H1 (cell line): ENCODE data around the gene ISG20L2. TPM values are rescaled to one million over a fixed set of nuclear protein-coding genes. Genes with fewer than 3 reads are reported as not detected.
A peak's percentile ranks its signal among the peaks of the same experiment; 100 is the strongest.

Source experiments
- CTCF ChIA-PET: fragments of 300-600 bp; sonication (Branson Sonifier 250); formaldehyde crosslinking; loops from one replicate; lab custom pipeline; 2021; ENCODE audit not compliant: partially characterized antibody; lab: Charles Lee
- POLR2A ChIA-PET: fragments of 300-600 bp; sonication (Branson Sonifier 250); formaldehyde crosslinking; loops from one replicate; lab custom pipeline; 2021; ENCODE audit warnings: inconsistent platforms; ENCODE audit not compliant: partially characterized antibody; lab: Charles Lee
- DNase-seq, 2 experiments: peaks; one replicate each; pipeline versions ENCODE4 v3.0.0 to v3.0.0-alpha.2; 2010 to 2022; ENCODE audit warnings: low spot score in 2 of 2, low read depth in 1 of 2, mixed read lengths in 1 of 2
- FAIRE-seq: peaks from 2 replicates; lab custom pipeline; 2011; peaks lifted over from hg19 to GRCh38; lab: Jason Lieb, UNC
- H2AFZ ChIP-seq: 2 replicates; pipeline ENCODE4 v1.8.1; 2012; ENCODE audit warnings: low read length, inconsistent platforms
- H2AK5ac ChIP-seq: 2 replicates; pipeline ENCODE4 v1.6.1; 2013; ENCODE audit warnings: low read depth, low read length
- H2BK120ac ChIP-seq: replicated peaks from 2 replicates; pipeline ENCODE3; 2013; ENCODE audit warnings: low read depth, low read length, inconsistent platforms
- H2BK12ac ChIP-seq: 2 replicates; pipeline ENCODE4 v1.6.1; 2013; ENCODE audit warnings: low read depth, low read length
- H2BK15ac ChIP-seq: 2 replicates; pipeline ENCODE4 v1.6.1; 2013; ENCODE audit warnings: low read length
- H2BK20ac ChIP-seq: 2 replicates; pipeline ENCODE4 v1.6.1; 2013; ENCODE audit warnings: low read length
- H2BK5ac ChIP-seq: 2 replicates; pipeline ENCODE4 v1.6.1; 2013; ENCODE audit warnings: low read depth, low read length
- H3K14ac ChIP-seq: 2 replicates; pipeline ENCODE4 v1.6.1; 2013; ENCODE audit warnings: inconsistent platforms; ENCODE audit not compliant: insufficient read length
- H3K18ac ChIP-seq: 2 replicates; pipeline ENCODE4 v1.6.1; 2013; ENCODE audit warnings: low read length; ENCODE audit errors: extremely low read depth
- H3K23ac ChIP-seq: 2 replicates; pipeline ENCODE4 v1.6.1; 2013; ENCODE audit warnings: inconsistent platforms; ENCODE audit not compliant: insufficient read length
- H3K23me2 ChIP-seq: 2 replicates; pipeline ENCODE4 v1.6.1; 2013; ENCODE audit warnings: low read depth, low read length
- H3K27ac ChIP-seq: 2 replicates; pipeline ENCODE4 v1.6.1; 2011; ENCODE audit warnings: low read depth, low read length, inconsistent platforms
- H3K27me3 ChIP-seq, 4 experiments: replicated peaks in 1 of 4; 1 replicate in 1 of 4; 2 replicates in 3 of 4; pipeline versions ENCODE4 v1.6.1 to v1.8.1; 2011 to 2013; ENCODE audit warnings: low read length in 3 of 4, mild to moderate bottlenecking in 3 of 4, inconsistent platforms in 2 of 4, mixed read lengths in 2 of 4, moderate library complexity in 1 of 4; ENCODE audit not compliant: control insufficient read depth in 3 of 4, insufficient read depth in 3 of 4; ENCODE audit errors: extremely low read depth in 1 of 4
- H3K36me3 ChIP-seq, 4 experiments: 2 replicates each; pipeline versions ENCODE4 v1.6.1 to v1.8.1; 2011 to 2013; ENCODE audit warnings: mild to moderate bottlenecking in 4 of 4, low read length in 3 of 4, moderate library complexity in 2 of 4, control low read depth in 1 of 4, inconsistent platforms in 1 of 4; ENCODE audit not compliant: insufficient read depth in 4 of 4, control insufficient read depth in 2 of 4
- H3K4ac ChIP-seq: replicated peaks from 2 replicates; pipeline ENCODE3; 2013; ENCODE audit warnings: low read length, low read depth, mixed read lengths, inconsistent platforms; ENCODE audit not compliant: insufficient read length
- H3K4me1 ChIP-seq, 4 experiments: replicated peaks in 1 of 4; 1 replicate in 1 of 4; 2 replicates in 3 of 4; pipeline versions ENCODE4 v1.6.1 to v1.8.1; 2011 to 2013; ENCODE audit warnings: low read length in 3 of 4, inconsistent platforms in 2 of 4, mixed read lengths in 1 of 4; ENCODE audit not compliant: insufficient read depth in 4 of 4, control insufficient read depth in 3 of 4
- H3K4me2 ChIP-seq, 2 experiments: 2 replicates each; pipeline versions ENCODE4 v1.6.1 to v1.8.1; 2011 to 2013; ENCODE audit warnings: low read depth in 2 of 2, low read length in 2 of 2, control low read depth in 1 of 2, inconsistent platforms in 1 of 2, mild to moderate bottlenecking in 1 of 2; ENCODE audit not compliant: insufficient read depth in 1 of 2
- H3K4me3 ChIP-seq, 4 experiments: fragments of 200-600, 300-600 bp in 1 of 4; sonication (generic), shearing (Covaris generic), sonication (Bioruptor Twin) in 1 of 4; 2 replicates each; pipeline versions ENCODE4 v1.5.1 to v1.8.1; 2011 to 2016; ENCODE audit warnings: low read length in 4 of 4, low read depth in 3 of 4, control low read depth in 2 of 4, inconsistent platforms in 2 of 4, mild to moderate bottlenecking in 2 of 4, mixed read lengths in 1 of 4, moderate library complexity in 1 of 4; ENCODE audit not compliant: insufficient read depth in 2 of 4; ENCODE audit errors: extremely low read depth in 1 of 4
- H3K56ac ChIP-seq: replicated peaks from 2 replicates; pipeline ENCODE3; 2013; ENCODE audit warnings: low read depth, mild to moderate bottlenecking, mixed read lengths, low read length, inconsistent platforms; ENCODE audit not compliant: insufficient read length
- H3K79me1 ChIP-seq: 2 replicates; pipeline ENCODE4 v1.6.1; 2013; ENCODE audit warnings: low read depth, low read length, control low read depth
- H3K79me2 ChIP-seq, 2 experiments: 2 replicates each; pipeline versions ENCODE4 v1.6.1 to v1.8.1; 2012 to 2013; ENCODE audit warnings: low read length in 2 of 2, mild to moderate bottlenecking in 2 of 2, inconsistent platforms in 1 of 2; ENCODE audit not compliant: insufficient read depth in 2 of 2, control insufficient read depth in 1 of 2
- H3K9ac ChIP-seq, 4 experiments: replicated peaks in 1 of 4; 1 replicate in 1 of 4; 2 replicates in 3 of 4; pipeline versions ENCODE4 v1.6.1 to v1.8.1; 2011 to 2013; ENCODE audit warnings: low read depth in 3 of 4, low read length in 3 of 4, control low read depth in 2 of 4, mild to moderate bottlenecking in 2 of 4, moderate library complexity in 2 of 4, inconsistent platforms in 1 of 4; ENCODE audit errors: extremely low read depth in 1 of 4
- H3K9me3 ChIP-seq, 2 experiments: 2 replicates each; pipeline versions ENCODE4 v1.6.1 to v1.8.1; 2012 to 2013; ENCODE audit warnings: mild to moderate bottlenecking in 2 of 2, moderate library complexity in 2 of 2, control low read depth in 1 of 2, inconsistent platforms in 1 of 2, low read depth in 1 of 2, low read length in 1 of 2, mixed read lengths in 1 of 2; ENCODE audit not compliant: insufficient read depth in 2 of 2
- H4K20me1 ChIP-seq, 2 experiments: replicated peaks in 1 of 2; 2 replicates each; pipeline versions ENCODE3 to v1.8.1; 2011 to 2013; ENCODE audit warnings: inconsistent platforms in 2 of 2, low read length in 2 of 2, mild to moderate bottlenecking in 1 of 2; ENCODE audit not compliant: insufficient read depth in 2 of 2, control insufficient read depth in 1 of 2
- H4K5ac ChIP-seq: 2 replicates; pipeline ENCODE4 v1.6.1; 2013; ENCODE audit warnings: low read length, low read depth, mixed read lengths, inconsistent platforms; ENCODE audit not compliant: insufficient read length
- H4K8ac ChIP-seq: 2 replicates; pipeline ENCODE4 v1.8.0; 2013; ENCODE audit warnings: mild to moderate bottlenecking, moderate library complexity, low read length, inconsistent platforms; ENCODE audit not compliant: insufficient read depth; ENCODE audit errors: extremely low read depth
- H4K91ac ChIP-seq: replicated peaks from 2 replicates; pipeline ENCODE3; 2013; ENCODE audit warnings: low read length, mixed read lengths, inconsistent platforms; ENCODE audit not compliant: insufficient read length
- ATF3 ChIP-seq: IDR thresholded peaks from 2 replicates; pipeline ENCODE4 v1.6.1; 2011; ENCODE audit warnings: low read depth, mild to moderate bottlenecking, low read length; ENCODE audit not compliant: insufficient read depth
- CREB1 ChIP-seq: IDR thresholded peaks from 2 replicates; pipeline ENCODE4 v1.6.1; 2012; ENCODE audit warnings: inconsistent platforms
- JUN ChIP-seq: IDR thresholded peaks from 2 replicates; pipeline ENCODE4 v1.6.1; 2011; ENCODE audit warnings: low read depth, mild to moderate bottlenecking, improper control_type of control experiment, low read length
- KDM5A ChIP-seq: fragments of 200-600 bp; IDR thresholded peaks from 2 replicates; pipeline ENCODE4 v1.7.1; 2012; ENCODE audit warnings: mild to moderate bottlenecking, low read length, inconsistent platforms, mixed read lengths
- MAFK ChIP-seq: IDR thresholded peaks from 2 replicates; pipeline ENCODE4 v1.6.1; 2012; ENCODE audit warnings: low read depth, mild to moderate bottlenecking, improper control_type of control experiment, low read length
- PHF8 ChIP-seq: fragments of 200-600 bp; sonication (generic); conservative IDR thresholded peaks from 2 replicates; pipeline ENCODE4 v1.7.1; 2012; ENCODE audit warnings: low read depth, mild to moderate bottlenecking, inconsistent platforms, low read length, moderate library complexity
- SP1 ChIP-seq: IDR thresholded peaks from 2 replicates; pipeline ENCODE4 v1.6.1; 2011; ENCODE audit warnings: low read depth, low read length
- SRF ChIP-seq: IDR thresholded peaks from 2 replicates; pipeline ENCODE4 v1.6.1; 2011; ENCODE audit warnings: mild to moderate bottlenecking, low read depth, low read length, moderate library complexity
- TAF7 ChIP-seq: optimal IDR thresholded peaks from 2 replicates; pipeline ENCODE3; 2011; ENCODE audit warnings: low read depth, mild to moderate bottlenecking, inconsistent platforms, low read length, moderate library complexity, borderline replicate concordance
- TBP ChIP-seq: IDR thresholded peaks from 2 replicates; pipeline ENCODE4 v1.6.1; 2011; ENCODE audit warnings: low read depth, low read length, improper control_type of control experiment
- WGBS, 2 experiments: shearing (Covaris generic) in 1 of 2; methylation state at CpG; one replicate each; pipeline versions ENCODE4 v1.1.6 to v1.1.7; 2013 to 2015; ENCODE audit warnings: low lambda C conversion rate in 2 of 2, mixed read lengths in 2 of 2, inconsistent platforms in 1 of 2, low coverage in 1 of 2, missing lambda C conversion rate in 1 of 2; ENCODE audit not compliant: insufficient replicate concordance in 2 of 2, insufficient coverage in 1 of 2, insufficient read length in 1 of 2; ENCODE audit errors: extremely low coverage in 1 of 2, missing lambda C conversion rate in 1 of 2; 5-methylcytosine and 5-hydroxymethylcytosine counted together
- polyA plus RNA-seq, 7 experiments: library from polyadenylated mRNA; depleted of rRNA in 3 of 7; stranded (reverse) in 5 of 7; unstranded in 2 of 7; fragments of >200 nt in 5 of 7; fragments of 200-250 nt in 2 of 7; gene quantifications; 1 replicate in 5 of 7; 2 replicates in 1 of 7; 4 replicates in 1 of 7; pipeline versions ENCODE4 v1.2.1 to v1.2.3, GENCODE V29; 2011 to 2013; ENCODE audit warnings: missing spikeins in 2 of 7, mixed read lengths in 2 of 7
- total RNA-seq: library from RNA; stranded (reverse); fragmentation: NEBNext Ultra II Directional; extraction: Animal tissue kit (Norgen Biotek cat#: 25700); gene quantifications from 2 replicates; pipeline ENCODE4 v1.2.1, GENCODE V29; 2021
- TF ChIP-seq, protein P1 (sequence below): IDR thresholded peaks from 2 replicates; pipeline ENCODE4 v1.6.1; 2012; ENCODE audit warnings: inconsistent platforms

The ISG20L2 gene
- total and polyA plus RNA-seq, 2 of the 8 experiments (the other 6 are each of a cell fraction or from before 2014, with no cell fraction given): 47.5 to 53.0 TPM

DNA sequence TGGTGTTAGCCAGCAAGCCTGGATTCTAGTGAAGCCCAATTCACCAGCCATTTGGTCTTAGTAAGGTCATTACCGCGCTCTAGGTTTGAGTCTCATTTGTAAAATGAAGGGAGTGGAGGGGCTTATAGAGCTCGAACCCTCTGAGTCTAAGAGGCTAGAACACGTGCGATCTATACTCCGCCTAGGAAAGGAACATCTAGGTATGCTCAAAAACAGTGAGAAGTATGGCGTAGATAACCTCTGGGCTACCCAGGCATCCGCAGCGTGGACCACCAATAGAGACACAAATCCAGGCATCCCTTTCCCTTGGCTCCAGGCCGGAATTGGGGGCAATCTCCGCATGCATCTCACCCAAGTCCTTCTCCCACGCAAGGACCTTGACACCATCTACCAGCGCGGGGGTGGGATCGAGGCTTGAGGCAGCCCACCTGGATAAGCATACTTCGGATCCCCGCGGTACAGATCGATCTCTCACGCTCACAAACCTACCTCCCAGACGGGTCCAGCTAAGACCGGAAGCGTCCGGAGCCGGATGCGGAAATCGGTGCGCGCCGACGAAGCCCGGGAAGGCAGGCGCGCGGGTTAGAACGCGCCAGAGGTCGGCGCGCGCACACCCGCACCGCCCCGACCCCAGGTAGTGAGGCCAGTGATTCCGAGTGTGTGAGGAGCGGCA lies 504 bp downstream of the ISG20L2 start, which contains the start of gene METTL25B:
METTL25B (plus strand) TSS at position 544 of the 673 bp plus-strand sequence. CDS start 636 bp downstream, outside the sequence.
- Histone ChIP-seq H4K20me1 (peaks cover 21 to 31% of the 10 kb centered on the region in 2 experiments), H2AFZ (no peak within 1 kb of the TSS), H3K4me3 (peak within 1 kb of the TSS; percentile 83 to 100 (median 94)), H2BK15ac (no peak within 1 kb of the TSS; the same call in 1 of the 2 replicates), H3K27ac (peak within 1 kb of the TSS; percentile 89), H3K56ac (no peak within 1 kb of the TSS), H3K79me1 (peaks cover 9% of the 10 kb centered on the region), H3K4ac (no peak within 1 kb of the TSS), H4K5ac (peak within 1 kb of the TSS; percentile 75), H3K23me2 (peaks cover 8% of the 10 kb centered on the region), H3K4me1 (peaks cover 0 to 23% (median 18%) of the 10 kb centered on the region in 4 experiments; a peak in 6 of 7 replicates), H4K8ac (peak within 1 kb of the TSS; percentile 94), H3K18ac (0 out of 2 replicates have a peak within 1 kb of the TSS, but pooled peaks have one; percentile 20), H3K4me2 (peak within 1 kb of the TSS; percentile 92 to 97), H3K9ac (peak within 1 kb of the TSS; percentile 89 to 95 (median 92)), H3K23ac (no peak within 1 kb of the TSS), H2AK5ac (peak within 1 kb of the TSS; percentile 2), H3K79me2 (peaks cover 22 to 69% of the 10 kb centered on the region in 2 experiments), H3K14ac (no peak within 1 kb of the TSS), H2BK5ac (peak within 1 kb of the TSS; percentile 67), H3K27me3 (no peaks in the 10 kb centered on the region), H2BK20ac (no peak within 1 kb of the TSS), H3K36me3 (peaks cover 9 to 18% (median 16%) of the 10 kb centered on the region in 4 experiments), H2BK12ac (peak within 1 kb of the TSS; percentile 13; the same call in 1 of the 2 replicates), H4K91ac (peak within 1 kb of the TSS; percentile 25), H2BK120ac (no peak within 1 kb of the TSS), H3K9me3 (no peaks in the 10 kb centered on the region)
- POLR2A ChIA-PET: interaction anchor here (0.7 to 13.3 kb wide), 20 partner anchors 9 to 171 kb away, joined by 3 to 214 read pairs (median 7); partner anchors contain the start of genes CRABP2, HDGF, MRPL24 and NES
- WGBS, 2 experiments: 1% methylated on average over 46 of the region's 46 CpGs; no CpG with 5 or more reads in 1 of the 2 experiments
- FAIRE-seq (no peak), DNase-seq (peak in 1 of 2 experiments; percentile 88)
- CTCF ChIA-PET: interaction anchor here (0.6 to 65.2 kb wide), 27 partner anchors 8 to 199 kb away, joined by 3 to 4284 read pairs (median 4); partner anchors contain the start of genes CRABP2, HAPLN2, HDGF and INSRR
- 0 out of 2 replicates have a peak, but pooled peaks have one; percentile 44 for TF ChIP-seq SRF
- TF ChIP-seq SP1: no peak
- TF ChIP-seq, protein P1, sequence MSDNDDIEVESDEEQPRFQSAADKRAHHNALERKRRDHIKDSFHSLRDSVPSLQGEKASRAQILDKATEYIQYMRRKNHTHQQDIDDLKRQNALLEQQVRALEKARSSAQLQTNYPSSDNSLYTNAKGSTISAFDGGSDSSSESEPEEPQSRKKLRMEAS: no peak
- peak; percentile 35; the same call in 1 of the 2 replicates for TF ChIP-seq ATF3
- TF ChIP-seq MAFK: no peak
- TF ChIP-seq JUN: no peak
- TF ChIP-seq CREB1: peak; percentile 84
- TF ChIP-seq PHF8: no peak; the same call in 1 of the 2 replicates
- 0 out of 2 replicates have a peak, but pooled peaks have one; percentile 21 for TF ChIP-seq TBP
- TF ChIP-seq TAF7: peak; percentile 67
- peak; percentile 46 for TF ChIP-seq KDM5A
